ENCODE data around the gene CHD3. TPM values are rescaled to one million over a fixed set of nuclear protein-coding genes. Genes with fewer than 3 reads are reported as not detected.
A peak's percentile ranks its signal among the peaks of the same experiment; 100 is the strongest.

CHD3 gene
- total RNA-seq, 2 donors from 2014 or later, result 53.7 to 69.9 TPM

- 1 to 2% methylated on average over 7 to 15 of the region's 15 CpGs for WGBS, 2 donors
- Histone ChIP-seq H3K9me3 (no peaks in the 10 kb centered on the region), H3K27ac (peak overlapping the region; percentile 76 to 90 (median 83)), H3K27me3 (no peaks in the 10 kb centered on the region), H3K4me1 (peaks cover 23% of the 10 kb centered on the region), H3K4me3 (peak overlapping the region in 1 of 2 donors; percentile 25), H3K36me3 (replicated peaks in 1 of 2; ENCODE audit: insufficient read depth in 1 of 2, low read depth in 2 of 2) (peaks cover 0 to 4% of the 10 kb centered on the region in 2 donors)
- TF ChIP-seq, protein P1, sequence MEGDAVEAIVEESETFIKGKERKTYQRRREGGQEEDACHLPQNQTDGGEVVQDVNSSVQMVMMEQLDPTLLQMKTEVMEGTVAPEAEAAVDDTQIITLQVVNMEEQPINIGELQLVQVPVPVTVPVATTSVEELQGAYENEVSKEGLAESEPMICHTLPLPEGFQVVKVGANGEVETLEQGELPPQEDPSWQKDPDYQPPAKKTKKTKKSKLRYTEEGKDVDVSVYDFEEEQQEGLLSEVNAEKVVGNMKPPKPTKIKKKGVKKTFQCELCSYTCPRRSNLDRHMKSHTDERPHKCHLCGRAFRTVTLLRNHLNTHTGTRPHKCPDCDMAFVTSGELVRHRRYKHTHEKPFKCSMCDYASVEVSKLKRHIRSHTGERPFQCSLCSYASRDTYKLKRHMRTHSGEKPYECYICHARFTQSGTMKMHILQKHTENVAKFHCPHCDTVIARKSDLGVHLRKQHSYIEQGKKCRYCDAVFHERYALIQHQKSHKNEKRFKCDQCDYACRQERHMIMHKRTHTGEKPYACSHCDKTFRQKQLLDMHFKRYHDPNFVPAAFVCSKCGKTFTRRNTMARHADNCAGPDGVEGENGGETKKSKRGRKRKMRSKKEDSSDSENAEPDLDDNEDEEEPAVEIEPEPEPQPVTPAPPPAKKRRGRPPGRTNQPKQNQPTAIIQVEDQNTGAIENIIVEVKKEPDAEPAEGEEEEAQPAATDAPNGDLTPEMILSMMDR (IDR thresholded peaks at IDR 0.05), result no peak
- TF ChIP-seq POLR2A (IDR thresholded peaks at IDR 0.05), result no peak
- ATAC-seq (peak; percentile 56), DNase-seq (peak; percentile 56 to 74 (median 64))
- intact Hi-C loops (cut with DNase I), result no loop called here
These were observed 26.6 kb downstream of the CHD3 start for GRCh38 chr17:7915179-7915610.

GRCh38 chr17:7915611-7916384 is 27.2 kb downstream of the CHD3 start, which contains the start of gene RNF227:
RNF227 (minus strand) TSS chr17:7916289; CDS start chr17:7916195, 94 bp downstream.
- intact Hi-C loops (cut with DNase I), result no loop called here
- Histone ChIP-seq H3K27me3 (no peaks in the 10 kb centered on the region), H3K9me3 (no peaks in the 10 kb centered on the region), H3K4me3 (peak within 1 kb of the TSS; percentile 19 to 25), H3K27ac (peak within 1 kb of the TSS; percentile 76 to 90 (median 83)), H3K36me3 (replicated peaks in 1 of 2; ENCODE audit: insufficient read depth in 1 of 2, low read depth in 2 of 2) (no peaks in the 10 kb centered on the region), H3K4me1 (peaks cover 23% of the 10 kb centered on the region)
- peak; percentile 88 to 93 (median 90) for DNase-seq
- TF ChIP-seq, protein P1 (IDR thresholded peaks at IDR 0.05), result peak in 1 of 7 experiments; percentile 19
- TF ChIP-seq POLR2A (IDR thresholded peaks at IDR 0.05), result peak in 2 of 3 donors; percentile 55 to 57
- ATAC-seq, result peak; percentile 88
- 0 to 1% methylated on average over 26 to 100 of the region's 100 CpGs for WGBS, 2 donors

- ATAC-seq, result no peak
- no peak for DNase-seq
- WGBS, 2 donors, result 50 to 80% methylated on average over 9 to 15 of the region's 15 CpGs
- no peaks in the 10 kb centered on the region for H3K27me3 ChIP-seq
- H3K27ac ChIP-seq, result peak overlapping the region; percentile 76 to 90 (median 83)
- H3K9me3 ChIP-seq, result no peaks in the 10 kb centered on the region
- no peak for TF ChIP-seq POLR2A (IDR thresholded peaks at IDR 0.05)
- TF ChIP-seq, protein P1 (IDR thresholded peaks at IDR 0.05), result no peak
- no peaks in the 10 kb centered on the region for H3K36me3 ChIP-seq (replicated peaks in 1 of 2; ENCODE audit: insufficient read depth in 1 of 2, low read depth in 2 of 2)
- H3K4me3 ChIP-seq, result peak overlapping the region in 1 of 2 donors; percentile 19
- intact Hi-C loops (cut with DNase I), result no loop called here
- H3K4me1 ChIP-seq, result peaks cover 23% of the 10 kb centered on the region
These were observed 27.7 kb downstream of the CHD3 start for GRCh38 chr17:7916385-7916682.

DNA sequence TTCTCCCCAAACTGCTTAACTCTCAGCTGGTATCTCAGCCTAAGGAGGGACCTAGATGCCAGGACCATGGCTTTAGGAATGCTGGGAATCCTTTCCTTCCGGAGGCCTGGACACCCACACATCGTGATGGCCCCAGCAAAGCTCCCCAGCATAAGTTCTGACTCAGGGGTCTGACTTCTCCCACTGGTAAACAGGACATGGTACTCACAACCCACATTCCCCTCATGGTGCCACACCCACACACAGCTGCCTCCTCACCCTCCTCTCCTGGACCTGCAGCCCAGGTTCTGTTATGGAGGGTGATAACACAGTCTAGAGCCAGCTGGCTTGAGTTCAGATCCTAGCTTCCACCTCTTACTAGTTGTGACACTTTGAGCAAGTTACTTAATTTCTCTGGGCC is 28.2 kb downstream of the CHD3 start:
- Histone ChIP-seq H3K4me3 (no peak overlapping the region), H3K27me3 (no peaks in the 10 kb centered on the region), H3K27ac (no peak overlapping the region), H3K4me1 (peaks cover 23% of the 10 kb centered on the region), H3K9me3 (no peaks in the 10 kb centered on the region), H3K36me3 (replicated peaks in 1 of 2; ENCODE audit: insufficient read depth in 1 of 2, low read depth in 2 of 2) (no peaks in the 10 kb centered on the region)
- ATAC-seq (no peak), DNase-seq (peak in 1 of 4 donors; percentile 11)
- WGBS, 2 donors, result 80 to 96% methylated on average over 2 of the region's 2 CpGs
- intact Hi-C loops (cut with DNase I), result no loop called here
- TF ChIP-seq, protein P1 (IDR thresholded peaks at IDR 0.05), result no peak
- TF ChIP-seq POLR2A (IDR thresholded peaks at IDR 0.05), result no peak
